Neural crest cell (in vitro differentiated cells): ENCODE results near the gene DOK3. TPM values are rescaled to one million over a fixed set of nuclear protein-coding genes. Genes with fewer than 3 reads are reported as not detected.

ENCODE experiments used
- DNase-seq: peaks from one replicate; pipeline ENCODE4 v3.0.0; 2021; ENCODE audit warnings: low read depth, mixed read lengths, low spot score
- H3K27ac Mint-ChIP-seq: one replicate; pipeline ENCODE4 v1.8.0; 2021; ENCODE audit warnings: mild to moderate bottlenecking, mixed read lengths; ENCODE audit not compliant: unreplicated experiment
- H3K27me3 Mint-ChIP-seq: 2 replicates; pipeline ENCODE4 v1.8.0; 2021; ENCODE audit warnings: low read depth, mild to moderate bottlenecking, mixed read lengths
- H3K36me3 Mint-ChIP-seq: 2 replicates; pipeline ENCODE4 v1.8.0; 2021; ENCODE audit warnings: low read depth, mild to moderate bottlenecking, mixed read lengths
- H3K4me1 Mint-ChIP-seq: 2 replicates; pipeline ENCODE4 v1.8.0; 2021; ENCODE audit warnings: mixed read lengths
- H3K4me3 Mint-ChIP-seq: one replicate; pipeline ENCODE4 v1.8.0; 2021; ENCODE audit warnings: mild to moderate bottlenecking, mixed read lengths
- H3K9me3 Mint-ChIP-seq: 2 replicates; pipeline ENCODE4 v1.8.0; 2021; ENCODE audit warnings: mixed read lengths
- CTCF ChIP-seq: fragments of 200-600 bp; sonication (generic); conservative IDR thresholded peaks from 2 replicates; pipeline ENCODE4 v1.5.0; 2021; ENCODE audit warnings: antibody characterized with exemption, mild to moderate bottlenecking
- total RNA-seq: library from RNA; stranded (reverse); gene quantifications from 2 replicates; pipeline ENCODE4 v1.2.1, GENCODE V29; 2021

The DOK3 gene
- total RNA-seq, 1 donor from 2014 or later, result 11.4 TPM

GRCh38 chr5:177479774-177480173 lies 29.9 kb downstream of the DOK3 start:
- H3K4me3 Mint-ChIP-seq, result peak overlapping the region; percentile 74
- peaks cover 33% of the 10 kb centered on the region for H3K4me1 Mint-ChIP-seq
- H3K27me3 Mint-ChIP-seq, result peaks cover 8% of the 10 kb centered on the region
- TF ChIP-seq CTCF, result no peak
- no peaks in the 10 kb centered on the region for H3K9me3 Mint-ChIP-seq
- peaks cover 3% of the 10 kb centered on the region for H3K36me3 Mint-ChIP-seq
- peak overlapping the region; percentile 86 for H3K27ac Mint-ChIP-seq
- no peak for DNase-seq

GRCh38 chr5:177478711-177479646 lies 30.6 kb downstream of the DOK3 start:
- no peak overlapping the region for H3K27ac Mint-ChIP-seq
- no peak for TF ChIP-seq CTCF
- DNase-seq, result no peak
- peaks cover 6% of the 10 kb centered on the region for H3K36me3 Mint-ChIP-seq
- H3K4me1 Mint-ChIP-seq, result peaks cover 41% of the 10 kb centered on the region
- H3K4me3 Mint-ChIP-seq, result peak overlapping the region; percentile 74
- peaks cover 11% of the 10 kb centered on the region for H3K27me3 Mint-ChIP-seq
- H3K9me3 Mint-ChIP-seq, result no peaks in the 10 kb centered on the region

GRCh38 chr5:177477701-177478477 lies 31.7 kb downstream of the DOK3 start:
- H3K4me1 Mint-ChIP-seq, result peaks cover 43% of the 10 kb centered on the region
- H3K27me3 Mint-ChIP-seq, result peaks cover 13% of the 10 kb centered on the region
- H3K4me3 Mint-ChIP-seq, result peak overlapping the region; percentile 61
- H3K36me3 Mint-ChIP-seq, result peaks cover 7% of the 10 kb centered on the region
- H3K27ac Mint-ChIP-seq, result no peak overlapping the region
- TF ChIP-seq CTCF, result no peak
- DNase-seq, result no peak
- no peaks in the 10 kb centered on the region for H3K9me3 Mint-ChIP-seq

- Mint-ChIP-seq H3K36me3 (peaks cover 7% of the 10 kb centered on the region), H3K4me3 (peak overlapping the region; percentile 84), H3K9me3 (no peaks in the 10 kb centered on the region), H3K27me3 (peaks cover 13% of the 10 kb centered on the region), H3K27ac (no peak overlapping the region), H3K4me1 (peaks cover 48% of the 10 kb centered on the region)
- no peak for DNase-seq
- no peak for TF ChIP-seq CTCF
These were observed 32.9 kb downstream of the DOK3 start for GRCh38 chr5:177476531-177477233.
